Motor neuron (in vitro differentiated cells): ENCODE results near the gene TECTA. TPM values are rescaled to one million over a fixed set of nuclear protein-coding genes. Genes with fewer than 3 reads are reported as not detected.
A peak's percentile ranks its signal among the peaks of the same experiment; 100 is the strongest.

Experiments used
- ATAC-seq, 8 experiments: fragments of 200-7000 bp; cut with Tn5 transposase; replicated peaks in 6 of 8; 2 replicates each; pipeline ENCODE4 v1.8.0; 2021; ENCODE audit warnings: mild to moderate bottlenecking in 8 of 8, moderate library complexity in 8 of 8
- H3K27ac ChIP-seq, 2 donors: fragments of 250-450 bp; sonication (Bioruptor Pico); 2 replicates each; pipeline ENCODE4 v1.9.0; 2021; ENCODE audit warnings: antibody characterized with exemption in 2 of 2, mild to moderate bottlenecking in 2 of 2, moderate library complexity in 1 of 2
- H3K4me1 ChIP-seq, 2 donors: fragments of 250-450 bp; sonication (Bioruptor Pico); replicated peaks in 1 of 2; 2 replicates each; pipeline ENCODE4 v1.6.1; 2021; ENCODE audit warnings: antibody characterized with exemption in 2 of 2, mild to moderate bottlenecking in 2 of 2, moderate library complexity in 1 of 2
- H3K4me3 ChIP-seq, 5 donors: fragments of 250-450 bp; sonication (Bioruptor Pico); 2 replicates each; pipeline ENCODE4 v1.9.0; 2021; ENCODE audit warnings: antibody characterized with exemption in 5 of 5, mild to moderate bottlenecking in 5 of 5, moderate library complexity in 4 of 5
- WGBS, 10 experiments: fragments of 450-650 bp; shearing (Covaris generic); methylation state at CpG; one replicate each; pipeline ENCODE4 v1.0.0; 2022; 5-methylcytosine and 5-hydroxymethylcytosine counted together
- in situ Hi-C, 9 experiments: fragments of 400-800 bp; cut with MboI; loops; one replicate each; pipeline ENCODE4 v1.15.0; 2021; ENCODE audit warnings: low sequenced_read_pairs in 9 of 9, low pct_unique_long_range_greater_than_20kb in 2 of 9; ENCODE audit not compliant: unreplicated experiment in 9 of 9
- total RNA-seq, 8 experiments: library from RNA; unstranded; fragments of 300-600 nt; gene quantifications; 2 replicates each; pipeline versions ENCODE4 v1.2.3 to v1.2.4, GENCODE V29; 2022

TECTA gene
- total RNA-seq, 8 experiments from 2014 or later, result 0.81 to 15.8 (median 2.4) TPM

DNA sequence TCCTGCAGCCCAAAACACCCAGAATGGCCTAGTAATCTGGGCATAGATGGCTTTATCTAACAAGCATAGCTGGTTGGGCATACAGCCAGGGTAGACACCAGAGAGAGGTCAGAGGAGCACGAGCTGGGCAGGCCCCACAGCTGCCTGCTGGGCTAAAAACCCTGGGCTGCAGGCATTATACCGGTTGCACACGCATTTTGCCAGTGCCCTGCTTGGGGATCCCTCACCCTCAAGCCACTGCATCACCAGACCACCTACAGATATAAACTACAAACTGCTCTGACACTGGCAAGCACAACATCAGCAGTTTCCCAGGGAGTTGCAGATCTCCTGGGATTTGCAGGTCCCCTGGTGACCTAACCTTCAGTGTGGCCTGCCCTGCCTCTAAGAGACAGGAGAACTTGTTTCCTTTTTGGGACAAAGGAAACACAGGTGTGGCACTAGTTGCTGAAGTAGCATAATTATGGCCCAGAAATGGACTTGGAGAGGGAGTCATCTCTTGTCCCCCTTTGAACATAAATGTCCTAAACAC lies 112.4 kb downstream of the TECTA start:
- WGBS, 10 experiments, result 25 to 100% (median 100%) methylated on average over 1 to 2 of the region's 3 CpGs; no CpG with 5 or more reads in 7 of the 10 experiments
- H3K4me3 ChIP-seq, result no peak overlapping the region
- in situ Hi-C loops, result no loop called here
- H3K27ac ChIP-seq, result no peak overlapping the region
- ATAC-seq, result no peak
- H3K4me1 ChIP-seq, result no peaks in the 10 kb centered on the region

DNA sequence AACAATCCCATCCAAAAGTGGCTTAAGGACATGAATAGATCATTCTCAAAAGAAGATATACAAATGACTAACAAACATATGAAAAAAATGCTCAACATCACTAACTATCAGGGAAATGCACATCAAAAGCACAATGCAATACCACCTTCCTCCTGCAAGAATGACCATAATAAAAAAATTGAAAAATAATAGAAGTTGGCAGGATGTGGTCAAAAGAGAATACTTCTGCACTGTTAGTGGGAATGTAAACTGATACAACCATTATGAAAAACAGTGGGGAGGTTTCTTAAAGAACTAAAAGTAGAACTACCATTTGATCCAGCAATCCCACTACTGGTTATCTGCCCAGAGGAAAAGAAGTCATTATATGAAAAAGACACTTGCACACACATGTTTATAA lies 113.8 kb downstream of the TECTA start:
- ATAC-seq, result no peak

DNA sequence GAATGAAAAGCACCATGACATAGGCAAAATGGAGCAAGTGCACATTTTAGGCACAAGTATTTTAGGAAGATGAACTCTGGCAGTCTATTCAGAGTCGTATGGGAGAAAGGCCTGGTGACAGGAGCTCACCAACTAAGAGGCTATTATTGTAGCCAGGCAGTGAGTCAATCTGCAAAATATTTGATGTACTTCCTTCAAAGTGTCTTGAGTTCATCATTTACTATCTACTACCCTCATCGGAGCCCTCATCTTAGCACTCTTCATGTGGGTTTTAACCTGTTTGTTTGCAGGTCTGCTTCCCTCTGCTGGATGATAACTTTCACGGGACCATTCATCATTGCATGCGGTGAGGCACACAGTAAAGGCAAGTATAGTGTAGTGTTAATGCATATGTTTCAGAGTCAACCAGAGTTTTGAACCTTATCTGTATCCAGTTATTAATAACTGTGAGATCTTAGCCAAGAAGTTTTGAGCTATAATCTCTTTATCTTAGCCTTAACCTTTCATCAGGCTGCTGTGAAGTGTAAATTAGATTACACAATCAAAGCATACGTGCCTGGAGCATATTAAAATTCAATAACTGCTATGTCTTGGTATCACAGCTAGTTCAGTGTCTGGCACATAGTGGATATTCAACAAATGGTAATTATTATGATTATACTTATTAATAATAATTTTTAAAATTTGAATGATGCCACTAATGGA lies 120.6 kb downstream of the TECTA start:
- ATAC-seq, result no peak
- WGBS, 10 experiments, result 16 to 100% (median 64%) methylated on average over 1 to 5 of the region's 5 CpGs

More for the DNA sequence above, 113.8 kb downstream of the TECTA start:
- Histone ChIP-seq H3K4me3 (no peak overlapping the region), H3K27ac (no peak overlapping the region), H3K4me1 (no peaks in the 10 kb centered on the region)
- in situ Hi-C loops, result no loop called here

DNA sequence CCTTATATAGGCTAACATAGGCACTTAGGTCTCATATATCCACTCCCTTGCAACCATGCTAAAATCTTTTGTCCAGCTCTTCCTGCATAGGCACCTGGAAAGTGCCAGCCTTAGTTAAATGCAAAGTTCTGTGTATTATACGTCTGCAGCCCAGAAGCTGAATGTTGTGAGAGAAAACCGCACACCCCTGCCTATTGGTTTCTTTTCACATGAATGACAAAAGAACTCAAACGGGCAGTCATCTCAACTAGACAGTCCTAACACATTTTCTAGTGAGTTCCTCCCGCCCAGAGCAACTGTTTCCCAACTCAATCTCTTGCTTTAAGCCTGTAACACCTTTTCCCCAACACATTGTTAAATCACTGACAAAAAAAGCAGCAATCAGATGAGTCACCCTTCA lies 122.1 kb downstream of the TECTA start:
- no peak for ATAC-seq
- in situ Hi-C loops, result no loop called here
- no peak overlapping the region for H3K4me3 ChIP-seq
- 0 to 84% (median 56%) methylated on average over 1 to 4 of the region's 4 CpGs; no CpG with 5 or more reads in 3 of the 10 experiments for WGBS, 10 experiments
- H3K27ac ChIP-seq, result no peak overlapping the region
- peaks cover 0 to 4% of the 10 kb centered on the region in 2 donors for H3K4me1 ChIP-seq

More for the DNA sequence above, 120.6 kb downstream of the TECTA start:
- Histone ChIP-seq H3K4me1 (peaks cover 0 to 4% of the 10 kb centered on the region in 2 donors), H3K27ac (no peak overlapping the region), H3K4me3 (no peak overlapping the region)
- in situ Hi-C loops, result no loop called here

DNA sequence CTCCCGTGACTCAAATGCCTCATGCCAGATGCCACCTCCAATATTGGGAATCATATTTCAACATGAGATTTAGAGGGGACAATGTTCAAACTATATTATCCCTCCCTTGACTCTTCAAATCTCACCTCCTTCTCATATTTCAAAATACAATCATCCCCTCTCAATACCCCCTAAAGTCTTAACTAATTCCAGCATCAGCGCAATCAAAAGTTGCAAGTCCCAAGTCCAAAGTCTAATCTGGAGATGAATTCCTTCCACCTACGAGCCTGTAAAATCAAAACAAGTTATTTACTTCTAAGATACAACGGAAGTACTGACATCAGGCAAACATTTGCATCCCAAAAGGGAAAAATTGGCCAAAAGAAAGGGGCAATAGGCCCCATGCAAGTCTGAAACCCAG lies 124.3 kb downstream of the TECTA start:
- in situ Hi-C loops, result no loop called here
- Histone ChIP-seq H3K4me3 (no peak overlapping the region), H3K27ac (no peak overlapping the region), H3K4me1 (peaks cover 0 to 13% of the 10 kb centered on the region in 2 donors)
- WGBS, 10 experiments, result 29 to 86% (median 69%) methylated on average over 1 to 4 of the region's 4 CpGs
- no peak for ATAC-seq

DNA sequence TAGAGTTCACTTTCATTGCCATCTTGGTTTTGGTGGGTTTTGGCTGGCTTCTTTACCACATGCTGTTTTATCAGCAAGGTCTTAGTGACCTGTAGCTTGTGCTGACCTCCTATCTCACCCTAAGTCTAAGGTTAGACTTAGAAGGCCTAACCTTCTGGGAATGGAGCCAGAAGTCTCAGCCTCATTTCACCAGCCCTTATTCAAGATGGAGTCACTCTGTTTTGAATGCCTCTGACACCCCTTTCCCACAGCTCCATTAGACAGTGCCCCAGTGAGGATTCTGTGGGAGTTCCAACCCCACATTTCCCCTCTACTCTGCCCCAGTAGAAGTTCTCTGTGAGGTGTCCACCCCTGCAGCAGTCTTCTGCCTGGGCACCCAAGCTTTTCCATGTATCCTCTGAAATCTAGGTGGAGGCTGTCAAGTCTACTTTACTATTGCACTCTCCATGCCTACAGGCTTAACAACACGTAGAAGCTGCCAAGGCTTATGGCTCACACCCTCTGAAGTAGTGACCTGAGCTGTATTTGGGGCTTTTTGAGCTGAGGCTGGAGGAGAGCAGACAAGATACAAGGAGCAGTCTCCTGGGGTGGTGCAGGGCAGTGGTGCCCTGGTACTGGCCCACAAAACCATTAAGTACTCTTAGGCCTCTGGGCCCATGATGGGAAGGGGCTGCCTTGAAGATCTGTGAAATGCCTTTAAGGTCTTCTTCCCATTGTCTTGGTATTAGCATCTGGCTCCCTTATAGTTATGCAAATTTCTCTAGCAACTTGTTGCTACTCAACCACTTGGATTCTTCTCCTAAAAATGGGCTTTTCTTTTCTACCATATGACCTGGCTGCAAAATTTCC lies 125.6 kb downstream of the TECTA start:
- H3K27ac ChIP-seq, result no peak overlapping the region
- peak in 2 of 8 experiments; percentile 40 to 66 for ATAC-seq
- H3K4me1 ChIP-seq, result peaks cover 0 to 19% of the 10 kb centered on the region in 2 donors
- in situ Hi-C loops, result no loop called here
- WGBS, 10 experiments, result 0 to 80% methylated on average over 1 of the region's 1 CpG; no CpG with 5 or more reads in 8 of the 10 experiments
- H3K4me3 ChIP-seq, result no peak overlapping the region

DNA sequence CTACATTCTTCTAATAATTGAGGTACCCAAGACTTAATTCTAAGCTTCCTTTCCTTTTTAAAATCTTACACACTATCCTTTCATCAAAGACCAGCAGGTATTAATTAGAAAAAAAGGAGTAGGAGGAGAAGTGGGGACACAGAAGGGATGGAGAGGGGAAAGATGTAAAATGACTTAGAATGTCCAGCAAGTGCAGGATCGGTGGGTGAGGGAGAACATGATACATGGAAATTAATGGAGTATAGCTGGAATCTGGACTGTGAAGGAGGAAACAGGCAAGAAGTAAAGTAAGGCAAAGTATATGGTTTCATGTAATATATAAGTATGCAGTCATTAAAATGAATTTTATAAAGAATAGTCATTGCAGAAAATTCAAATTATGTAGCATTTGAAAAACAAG lies 127.8 kb downstream of the TECTA start:
- H3K4me3 ChIP-seq, result no peak overlapping the region
- in situ Hi-C loops, result no loop called here
- H3K4me1 ChIP-seq, result peaks cover 3 to 25% of the 10 kb centered on the region in 2 donors
- 23 to 100% (median 71%) methylated on average over 1 of the region's 1 CpG for WGBS, 10 experiments
- no peak for ATAC-seq
- H3K27ac ChIP-seq, result no peak overlapping the region

DNA sequence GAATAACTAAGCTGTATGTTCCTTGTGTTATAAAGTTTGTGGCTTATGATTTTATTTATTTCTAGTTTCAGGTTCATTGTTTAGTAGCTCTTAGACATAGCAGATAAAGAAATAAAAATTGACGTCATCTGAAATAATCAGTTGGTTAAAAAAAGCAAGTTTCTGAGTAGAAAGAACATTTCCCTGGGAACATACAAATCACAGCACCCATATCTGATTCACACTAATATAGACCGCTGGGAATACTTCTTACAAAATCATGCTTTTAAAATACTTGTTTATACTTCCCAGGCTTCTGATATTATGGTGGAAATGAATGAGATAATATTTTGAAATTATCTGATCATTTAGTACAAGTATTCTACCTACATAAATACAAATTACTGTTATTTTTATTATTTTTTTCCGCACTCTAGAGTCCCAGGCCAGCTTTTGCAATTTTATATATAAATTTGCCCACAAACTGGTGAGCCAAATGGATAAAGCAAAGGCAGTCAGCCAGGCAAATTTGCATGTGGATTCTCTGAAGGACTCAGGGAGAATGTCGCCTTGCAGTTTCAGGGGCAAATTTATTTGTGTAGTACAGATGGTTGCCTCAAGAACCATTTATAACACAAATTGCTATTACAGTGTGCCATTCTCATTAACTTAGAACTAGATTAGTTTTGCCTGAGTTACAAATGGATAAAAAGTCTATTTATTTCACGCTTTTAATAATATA lies 128.6 kb downstream of the TECTA start:
- in situ Hi-C loops, result no loop called here
- 40 to 100% (median 78%) methylated on average over 1 to 5 of the region's 5 CpGs for WGBS, 10 experiments

DNA sequence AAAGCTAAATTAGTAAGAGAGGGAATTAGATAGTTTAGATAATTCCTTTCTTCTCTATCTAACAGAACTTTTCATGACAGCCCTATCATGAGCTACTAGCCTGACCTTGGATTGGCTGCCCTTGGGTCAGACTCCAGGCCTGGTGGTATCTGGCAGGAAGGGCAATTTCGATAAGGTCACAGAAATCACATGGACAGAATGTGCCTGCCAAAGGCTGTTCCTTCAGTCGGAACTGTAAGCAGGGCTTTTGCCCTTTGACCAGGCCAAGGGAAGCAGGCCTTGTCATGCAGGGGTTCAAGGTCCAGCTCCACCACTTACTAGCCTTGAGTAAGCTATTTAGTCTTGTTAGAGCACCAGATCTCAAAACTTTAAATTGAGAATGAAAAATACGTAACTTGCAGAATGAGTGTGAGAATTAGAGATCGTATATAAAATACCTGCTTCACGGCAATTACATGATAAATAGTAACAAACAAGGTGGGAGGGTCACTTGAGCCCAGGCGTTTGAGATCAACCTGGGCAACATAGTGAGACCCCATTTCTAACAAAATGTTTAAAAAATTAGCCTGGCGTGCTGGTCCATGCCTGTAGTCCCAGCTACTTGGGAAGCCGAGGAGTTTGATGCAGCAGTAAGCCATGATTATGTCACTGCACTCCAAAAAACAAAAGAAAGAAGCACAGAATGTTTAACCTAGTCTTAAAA lies 130.7 kb downstream of the TECTA start:
- no peak for ATAC-seq
- Histone ChIP-seq H3K4me3 (no peak overlapping the region), H3K4me1 (peaks cover 20 to 52% of the 10 kb centered on the region in 2 donors), H3K27ac (no peak overlapping the region)
- in situ Hi-C loops, result no loop called here
- 57 to 100% (median 93%) methylated on average over 1 to 7 of the region's 8 CpGs; no CpG with 5 or more reads in 1 of the 10 experiments for WGBS, 10 experiments

More for the DNA sequence above, 128.6 kb downstream of the TECTA start:
- Histone ChIP-seq H3K4me3 (no peak overlapping the region), H3K27ac (no peak overlapping the region), H3K4me1 (peaks cover 6 to 33% of the 10 kb centered on the region in 2 donors)
- peak in 1 of 8 experiments; percentile 42 for ATAC-seq

DNA sequence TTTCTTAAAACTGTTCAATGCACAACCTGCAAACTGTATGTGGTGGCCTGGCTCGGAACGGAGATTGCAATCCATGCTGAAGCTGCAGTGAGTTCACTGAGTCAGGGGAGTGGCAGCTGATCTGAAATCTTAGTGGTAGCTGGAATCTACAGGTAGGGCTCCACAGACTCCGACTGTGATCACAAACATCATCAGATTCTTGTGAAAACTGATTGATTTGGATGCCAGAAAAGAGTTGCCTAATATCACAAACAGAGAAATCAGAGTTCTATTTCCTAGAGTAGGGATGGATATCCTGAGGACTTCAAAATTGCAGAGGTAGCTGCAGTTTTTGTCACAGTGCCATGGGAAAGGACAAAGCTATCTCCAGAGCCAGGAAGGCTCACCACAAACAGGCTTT lies 134.0 kb downstream of the TECTA start:
- Histone ChIP-seq H3K27ac (no peak overlapping the region), H3K4me1 (peaks cover 22 to 59% of the 10 kb centered on the region in 2 donors), H3K4me3 (no peak overlapping the region)
- no peak for ATAC-seq
- in situ Hi-C loops, result no loop called here
- 58 to 100% (median 87%) methylated on average over 1 to 3 of the region's 3 CpGs; no CpG with 5 or more reads in 1 of the 10 experiments for WGBS, 10 experiments

DNA sequence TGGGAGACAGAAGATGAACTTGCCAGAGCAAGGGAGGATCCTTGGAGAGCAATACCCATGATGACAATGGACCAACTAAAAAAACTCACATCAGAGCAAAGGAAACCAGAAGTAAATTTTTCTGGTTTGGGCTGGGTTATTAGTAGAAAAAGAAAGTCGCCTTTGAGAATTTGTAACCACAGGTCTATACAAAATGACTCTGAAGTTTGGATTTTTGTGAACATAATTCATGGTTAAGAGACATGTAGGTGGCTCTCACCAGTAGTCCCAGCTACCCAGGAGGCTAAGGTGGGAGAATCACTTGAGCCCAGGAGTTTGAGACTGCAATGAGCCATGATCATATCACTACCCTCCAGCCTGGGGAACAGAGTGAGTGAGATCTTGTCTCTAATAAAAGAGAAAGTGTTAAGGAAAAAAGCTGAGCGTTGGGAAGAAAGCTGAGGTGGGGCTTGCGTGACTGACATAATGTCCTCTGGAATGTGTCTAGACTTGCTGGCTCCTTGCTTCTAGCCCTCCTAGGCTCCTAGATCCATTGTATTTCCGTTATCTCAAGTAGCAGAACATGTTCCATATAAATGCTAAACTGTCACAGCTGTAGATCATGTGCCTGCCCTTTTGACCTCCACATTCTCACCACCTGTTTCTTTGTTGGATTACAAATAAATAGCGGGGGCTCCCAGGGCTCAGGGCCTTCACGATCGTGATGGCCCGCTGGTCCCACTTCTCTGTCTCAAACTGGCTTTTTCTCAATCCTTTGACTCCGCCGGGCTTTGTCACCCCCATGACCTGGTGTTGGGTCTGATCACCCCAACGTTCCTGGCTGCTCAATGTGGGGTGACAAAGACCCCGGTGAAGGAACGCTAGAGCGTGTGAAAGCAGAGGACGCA lies 135.3 kb downstream of the TECTA start:
- no peak overlapping the region for H3K27ac ChIP-seq
- WGBS, 10 experiments, result 4 to 60% (median 21%) methylated on average over 3 to 11 of the region's 15 CpGs
- peak in 7 of 8 experiments; percentile 20 to 73 (median 49) for ATAC-seq
- peaks cover 26 to 52% of the 10 kb centered on the region in 2 donors for H3K4me1 ChIP-seq
- no peak overlapping the region for H3K4me3 ChIP-seq
- in situ Hi-C loops, result no loop called here
